ENCODE results near the gene GNL1.

Gene GNL1

DNA sequence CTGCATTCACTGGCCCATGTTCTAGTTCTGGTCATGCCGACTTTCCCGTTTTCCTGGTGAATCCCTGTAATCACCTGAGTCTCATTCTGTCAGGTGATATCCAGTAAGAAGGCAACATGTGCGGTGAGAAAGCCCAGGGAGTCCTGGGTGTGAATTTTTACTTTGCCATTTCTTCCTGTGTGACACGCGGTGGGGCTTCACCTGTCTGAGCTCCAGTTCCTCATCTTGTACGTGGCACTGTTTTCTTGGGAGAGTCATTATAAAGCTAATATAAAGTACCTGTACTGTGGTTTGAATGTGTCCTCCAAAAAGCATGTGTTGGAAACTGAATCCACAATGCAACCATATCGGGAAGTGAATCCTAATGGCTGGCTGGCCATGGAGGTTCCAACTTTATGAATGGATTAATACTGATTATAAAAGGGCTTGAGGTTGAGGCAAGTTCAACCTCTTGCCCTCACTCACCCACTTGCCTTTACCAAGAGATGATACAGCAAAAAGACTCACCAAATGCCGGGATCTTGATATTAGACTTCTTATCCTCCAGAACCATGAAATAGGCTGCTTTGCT is 61.9 kb downstream of the GNL1 start:
- no peak for DNase-seq

DNA sequence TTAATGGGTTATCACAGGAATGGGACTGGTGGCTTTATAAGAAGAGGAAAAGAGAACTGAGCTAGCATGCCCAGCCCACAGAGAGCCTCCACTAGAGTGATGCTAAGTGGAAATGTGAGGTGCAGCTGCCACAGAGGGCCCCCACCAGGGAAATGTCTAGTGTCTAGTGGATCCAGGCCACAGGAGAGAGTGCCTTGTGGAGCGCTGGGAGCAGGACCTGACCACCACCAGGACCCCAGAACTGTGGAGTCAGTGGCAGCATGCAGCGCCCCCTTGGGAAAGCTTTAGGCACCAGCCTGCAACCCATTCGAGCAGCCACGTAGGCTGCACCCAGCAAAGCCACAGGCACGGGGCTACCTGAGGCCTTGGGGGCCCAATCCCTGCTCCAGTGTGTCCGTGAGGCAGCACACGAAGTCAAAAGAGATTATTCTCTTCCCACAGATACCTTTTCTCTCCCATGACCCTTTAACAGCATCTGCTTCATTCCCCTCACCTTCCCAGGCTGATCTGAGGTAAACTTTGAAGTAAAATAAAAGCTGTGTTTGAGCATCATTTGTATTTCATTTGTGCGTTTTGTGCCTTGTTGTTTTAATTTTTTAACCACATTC is 62.5 kb downstream of the GNL1 start:
- DNase-seq, result no peak

DNA sequence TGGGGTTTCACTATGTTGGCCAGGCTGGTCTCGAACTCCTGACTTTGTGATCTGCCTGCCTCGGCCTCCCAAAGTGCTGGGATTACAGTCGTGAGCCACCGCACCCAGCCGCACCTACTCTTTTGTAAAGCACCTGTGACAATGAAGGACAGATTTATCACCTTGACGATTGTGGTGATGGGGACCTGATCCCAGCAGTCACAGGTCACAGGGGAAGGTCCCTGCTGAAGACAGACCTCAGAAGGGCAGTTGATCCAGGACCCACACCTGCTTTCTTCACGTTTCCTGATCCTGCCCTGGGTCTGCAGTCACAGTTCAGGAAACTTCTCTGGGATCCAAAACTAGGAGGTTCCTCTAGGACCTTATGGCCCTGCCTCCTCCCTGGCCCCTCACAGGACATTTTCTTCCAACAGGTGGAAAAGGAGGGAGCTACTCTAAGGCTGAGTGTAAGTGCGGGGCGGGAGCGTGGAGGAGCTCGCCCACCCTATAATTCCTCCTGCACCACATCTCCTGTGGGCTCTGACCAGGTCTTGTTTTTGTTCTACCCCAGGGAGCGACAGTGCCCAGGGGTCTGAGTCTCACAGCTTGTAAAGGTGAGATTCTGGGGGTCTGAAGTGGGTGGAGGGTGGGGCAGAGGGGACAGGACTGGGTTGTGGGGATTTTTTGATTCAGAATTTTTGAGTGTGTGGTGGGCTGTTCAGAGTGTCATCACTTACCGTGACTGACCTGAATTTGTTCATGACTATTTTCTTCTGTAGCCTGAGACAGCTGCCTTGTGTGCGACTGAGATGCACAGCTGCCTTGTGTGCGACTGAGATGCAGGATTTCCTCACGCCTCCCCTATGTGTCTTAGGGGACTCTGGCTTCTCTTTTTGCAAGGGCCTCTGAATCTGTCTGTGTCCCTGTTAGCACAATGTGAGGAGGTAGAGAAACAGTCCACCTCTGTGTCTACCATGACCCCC is 64.0 kb downstream of the GNL1 start:
- no peak for DNase-seq

Measured in activated CD4-positive, alpha-beta T cell treated with anti-CD3 and anti-CD28 coated beads, Interleukin-2, amount 50 U/mL, for 16 hours (primary cell).